Liver (tissue), 9 donors: ENCODE results near the gene SCAI. TPM values are rescaled to one million over a fixed set of nuclear protein-coding genes. Genes with fewer than 3 reads are reported as not detected.
"Not testable (repeated sequence)": the region's sequence is repeated elsewhere in the genome, so short reads cannot be mapped to it uniquely, and the experiment has no call there.

Experiments
- DNase-seq: peaks from one replicate; pipeline ENCODE4 v3.0.0-alpha.2; 2017; ENCODE audit warnings: low spot score
- H3K27ac ChIP-seq, 2 donors: one replicate each; pipeline ENCODE4 v1.7.0; 2013; ENCODE audit warnings: inconsistent platforms in 2 of 2, low read length in 2 of 2, control low read depth in 1 of 2, low read depth in 1 of 2, mild to moderate bottlenecking in 1 of 2
- H3K27me3 ChIP-seq, 4 donors: one replicate each; pipeline versions ENCODE4 v1.6.1 to v1.7.0; 2013; ENCODE audit warnings: low read length in 3 of 4, inconsistent platforms in 1 of 4, mild to moderate bottlenecking in 1 of 4, moderate library complexity in 1 of 4; ENCODE audit not compliant: control insufficient read depth in 4 of 4, insufficient read depth in 4 of 4
- H3K36me3 ChIP-seq, 4 donors: one replicate each; pipeline versions ENCODE4 v1.6.1 to v1.7.0; 2013; ENCODE audit warnings: low read length in 3 of 4, mild to moderate bottlenecking in 3 of 4, low read depth in 1 of 4, moderate library complexity in 1 of 4; ENCODE audit not compliant: control insufficient read depth in 4 of 4, insufficient read depth in 3 of 4
- H3K4me1 ChIP-seq, 4 donors: one replicate each; pipeline versions ENCODE4 v1.6.1 to v1.7.0; 2013; ENCODE audit warnings: low read length in 3 of 4, mild to moderate bottlenecking in 3 of 4, moderate library complexity in 1 of 4; ENCODE audit not compliant: control insufficient read depth in 4 of 4, insufficient read depth in 4 of 4
- H3K4me3 ChIP-seq, 3 donors: one replicate each; pipeline versions ENCODE4 v1.6.1 to v1.7.0; 2013; ENCODE audit warnings: low read length in 3 of 3, control low read depth in 1 of 3, low read depth in 1 of 3, mild to moderate bottlenecking in 1 of 3
- H3K9ac ChIP-seq, 2 donors: one replicate each; pipeline ENCODE4 v1.7.0; 2013; ENCODE audit warnings: low read length in 2 of 2, mild to moderate bottlenecking in 2 of 2, moderate library complexity in 2 of 2, control low read depth in 1 of 2, low read depth in 1 of 2
- H3K9me3 ChIP-seq, 4 donors: one replicate each; pipeline versions ENCODE4 v1.6.1 to v1.7.0; 2013; ENCODE audit warnings: low read length in 3 of 4; ENCODE audit not compliant: control insufficient read depth in 4 of 4
- ATF3 ChIP-seq: IDR thresholded peaks from 2 replicates; pipeline ENCODE4 v1.6.1; 2016; ENCODE audit warnings: antibody characterized with exemption
- CTCF ChIP-seq: fragments of 150-350 bp; IDR thresholded peaks from 2 replicates; pipeline ENCODE4 v1.5.1; 2017; ENCODE audit warnings: improper control_type of control experiment, low read depth, low read length; ENCODE audit not compliant: missing input control
- EGR1 ChIP-seq, 2 donors: IDR thresholded peaks; 2 replicates each; pipeline ENCODE4 v1.6.1; 2016 to 2018; ENCODE audit warnings: antibody characterized with exemption in 2 of 2, low read depth in 2 of 2
- FOXA1 ChIP-seq: IDR thresholded peaks from 2 replicates; pipeline ENCODE4 v1.6.1; 2016; ENCODE audit warnings: antibody characterized with exemption
- FOXA2 ChIP-seq: IDR thresholded peaks from 2 replicates; pipeline ENCODE4 v1.6.1; 2016; ENCODE audit warnings: antibody characterized with exemption
- GABPA ChIP-seq, 2 donors: IDR thresholded peaks in 1 of 2; conservative IDR thresholded peaks in 1 of 2; 2 replicates each; pipeline ENCODE4 v1.6.1; 2016; ENCODE audit warnings: antibody characterized with exemption in 2 of 2, mild to moderate bottlenecking in 1 of 2, moderate library complexity in 1 of 2
- HNF4A ChIP-seq, 2 donors: conservative IDR thresholded peaks; 2 replicates each; pipeline ENCODE4 v1.6.1; 2016; ENCODE audit warnings: antibody characterized with exemption in 2 of 2, mild to moderate bottlenecking in 2 of 2
- HNF4G ChIP-seq: IDR thresholded peaks from 2 replicates; pipeline ENCODE4 v1.6.1; 2016; ENCODE audit warnings: antibody characterized with exemption
- JUND ChIP-seq, 2 donors: IDR thresholded peaks; 2 replicates each; pipeline ENCODE4 v1.6.1; 2016; ENCODE audit warnings: antibody characterized with exemption in 2 of 2
- NR2F2 ChIP-seq: IDR thresholded peaks from 2 replicates; pipeline ENCODE4 v1.6.1; 2016; ENCODE audit warnings: antibody characterized with exemption
- RXRA ChIP-seq, 2 donors: IDR thresholded peaks; 2 replicates each; pipeline ENCODE4 v1.6.1; 2017 to 2018; ENCODE audit warnings: antibody characterized with exemption in 2 of 2, mild to moderate bottlenecking in 1 of 2
- TAF1 ChIP-seq: conservative IDR thresholded peaks from 2 replicates; pipeline ENCODE4 v1.6.1; 2016; ENCODE audit warnings: antibody characterized with exemption, mild to moderate bottlenecking
- YY1 ChIP-seq: IDR thresholded peaks from 2 replicates; pipeline ENCODE4 v1.6.1; 2016; ENCODE audit warnings: antibody characterized with exemption, mild to moderate bottlenecking
- ZBTB33 ChIP-seq: IDR thresholded peaks from 2 replicates; pipeline ENCODE4 v1.6.1; 2016; ENCODE audit warnings: antibody characterized with exemption
- WGBS: extraction: QIAGEN DNeasy Blood & Tissue Kit; methylation state at CpG from one replicate; pipeline ENCODE4 v1.1.7; 2013; 5-methylcytosine and 5-hydroxymethylcytosine counted together
- polyA plus RNA-seq, 2 donors: library from polyadenylated mRNA; stranded (reverse) in 1 of 2; unstranded in 1 of 2; fragments of 200-250 nt in 1 of 2; fragments of >200 nt in 1 of 2; fragmentation: Nextera tagmentation in 1 of 2; extraction: Ambion mirVana in 1 of 2; gene quantifications; one replicate each; pipeline versions ENCODE4 v1.2.1 to v1.2.3, GENCODE V29; 2013 to 2015
- total RNA-seq, 2 donors: library from RNA; depleted of rRNA; stranded (reverse); fragments of >200 nt; gene quantifications; one replicate each; pipeline ENCODE4 v1.2.3, GENCODE V29; 2014
- TF ChIP-seq, protein P1 (sequence below): IDR thresholded peaks from 2 replicates; pipeline ENCODE4 v1.6.1; 2016; ENCODE audit warnings: antibody characterized with exemption
- donor health status: healthy.
- donor health status: healthy.
- donor health status: healthy.
- donor health status: healthy.
- donor health status: healthy.

SCAI gene
- total and polyA plus RNA-seq, 4 donors: 0.24 to 5.3 (median 1.6) TPM

GRCh38 chr9:125110464-125110863, 32.9 kb downstream of the SCAI start:
- Histone ChIP-seq H3K9ac (no peak overlapping the region), H3K4me1 (no peaks in the 10 kb centered on the region), H3K36me3 (no peaks in the 10 kb centered on the region), H3K9me3 (no peaks in the 10 kb centered on the region), H3K27ac (no peak overlapping the region), H3K27me3 (no peaks in the 10 kb centered on the region), H3K4me3 (no peak overlapping the region)
- 98% methylated on average over 2 of the region's 2 CpGs for WGBS
- no peak for TF ChIP-seq ATF3
- DNase-seq: no peak

GRCh38 chr9:125108541-125108940, 34.8 kb downstream of the SCAI start:
- DNase-seq, H3K4me3 ChIP-seq, H3K27me3 ChIP-seq, H3K27ac ChIP-seq, H3K9ac ChIP-seq, H3K4me1 ChIP-seq, H3K36me3 ChIP-seq, H3K9me3 ChIP-seq: not testable (repeated sequence)
- 99% methylated on average over 24 of the region's 33 CpGs for WGBS

DNA sequence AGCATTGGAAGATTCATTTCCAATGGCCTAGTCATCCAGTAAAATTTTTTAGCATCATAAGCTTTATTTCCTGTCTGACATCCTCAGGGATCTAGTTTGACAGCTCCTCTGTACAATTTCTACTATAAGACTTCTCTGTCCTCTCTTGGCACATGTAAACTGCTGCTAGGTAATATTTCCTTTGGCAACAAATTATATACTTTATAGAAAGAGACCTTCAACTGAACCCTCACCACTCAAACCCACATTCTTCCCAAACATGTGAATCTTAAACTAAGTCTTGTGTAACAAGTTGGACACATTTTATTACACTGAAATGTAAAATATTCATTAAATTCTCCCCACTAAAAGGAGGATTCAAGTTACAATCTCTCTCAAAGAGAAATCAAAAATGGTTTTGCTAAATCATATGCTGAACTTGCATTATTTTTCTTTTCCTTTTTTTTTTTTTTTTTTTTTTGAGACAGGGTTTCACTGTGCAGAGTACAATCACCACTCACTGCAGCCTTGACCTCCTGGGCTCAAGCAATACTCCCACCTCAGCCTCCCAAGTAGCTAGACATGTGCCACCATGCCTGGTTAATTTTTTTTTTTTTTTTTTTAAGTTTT, 36.9 kb downstream of the SCAI start:
- H3K9me3 ChIP-seq: no peaks in the 10 kb centered on the region
- H3K27me3 ChIP-seq: no peaks in the 10 kb centered on the region
- H3K27ac ChIP-seq: no peak overlapping the region
- TF ChIP-seq NR2F2: no peak
- no peak for TF ChIP-seq RXRA (IDR thresholded peaks at IDR 0.05)
- no peak for TF ChIP-seq JUND (IDR thresholded peaks at IDR 0.05)
- no peak for TF ChIP-seq TAF1
- TF ChIP-seq FOXA1: no peak
- TF ChIP-seq ZBTB33: no peak
- no peak for TF ChIP-seq HNF4G
- no peak for TF ChIP-seq FOXA2
- TF ChIP-seq EGR1 (IDR thresholded peaks at IDR 0.05; ENCODE audit: low read depth in 2 of 2): no peak
- TF ChIP-seq GABPA (IDR thresholded peaks at IDR 0.05 in 1 of 2, conservative IDR thresholded peaks at IDR 0.05 in 1 of 2): no peak
- TF ChIP-seq, protein P1, sequence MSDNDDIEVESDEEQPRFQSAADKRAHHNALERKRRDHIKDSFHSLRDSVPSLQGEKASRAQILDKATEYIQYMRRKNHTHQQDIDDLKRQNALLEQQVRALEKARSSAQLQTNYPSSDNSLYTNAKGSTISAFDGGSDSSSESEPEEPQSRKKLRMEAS: no peak
- no peak for TF ChIP-seq HNF4A (conservative IDR thresholded peaks at IDR 0.05)
- TF ChIP-seq ATF3: no peak
- no peak for TF ChIP-seq CTCF
- TF ChIP-seq YY1: no peak
- no peak for DNase-seq
- no peak overlapping the region for H3K4me3 ChIP-seq
- H3K36me3 ChIP-seq: no peaks in the 10 kb centered on the region
- no peaks in the 10 kb centered on the region for H3K4me1 ChIP-seq
- H3K9ac ChIP-seq: no peak overlapping the region
